K562 (cell line): ENCODE results near the gene FRMD7. TPM values are rescaled to one million over a fixed set of nuclear protein-coding genes. Genes with fewer than 3 reads are reported as not detected.

Experiments
- ATAC-seq: fragments of 200-7000 bp; cut with Tn5 transposase; 3 replicates; pipeline ENCODE4 v1.9.1; 2020; ENCODE audit warnings: moderate library complexity
- BruUV-seq: library from RNA; stranded (reverse); fragments of 400-500 nt; replicated peaks from 2 replicates; lab custom pipeline; 2021; lab: Mats Ljungman, UMichigan
- CTCF ChIA-PET: fragments of 300-600 bp; formaldehyde crosslinking; extraction: SDS; loops from one replicate; lab custom pipeline; 2021; ENCODE audit warnings: low intra/inter-chr PET ratio; lab: Yijun Ruan, JAX
- POLR2A ChIA-PET: fragments of 300-600, 350-650 bp; sonication (Branson Sonifier 250); formaldehyde crosslinking; extraction: SDS; loops from one replicate; lab custom pipeline; 2021; ENCODE audit warnings: antibody characterized with exemption, inconsistent platforms; lab: Yijun Ruan, JAX
- DNase-seq, 4 experiments: peaks; one replicate each; pipeline versions ENCODE4 v3.0.0 to v3.0.0-alpha.2; 2011 to 2018; ENCODE audit warnings: low spot score in 3 of 4, mixed read lengths in 3 of 4; ENCODE audit errors: extremely low read depth in 1 of 4
- FAIRE-seq: peaks from 2 replicates; lab custom pipeline; 2011; peaks lifted over from hg19 to GRCh38; lab: Jason Lieb, UNC
- H2AFZ ChIP-seq: 2 replicates; pipeline ENCODE4 v1.6.0; 2011; ENCODE audit warnings: low read depth, low read length, control low read depth, inconsistent platforms
- H3K27ac ChIP-seq: fragments of 200-600 bp; 3 replicates; pipeline ENCODE4 v1.8.0; 2011; ENCODE audit warnings: low read depth, mild to moderate bottlenecking, control low read depth, inconsistent platforms, low read length, moderate library complexity, mixed read lengths; ENCODE audit errors: extremely low read depth
- H3K27me3 ChIP-seq, 2 experiments: fragments of 300-600 bp in 1 of 2; 2 replicates in 1 of 2; 3 replicates in 1 of 2; pipeline versions ENCODE4 v1.6.0 to v1.8.0; 2011; ENCODE audit warnings: inconsistent platforms in 2 of 2, low read length in 2 of 2, mild to moderate bottlenecking in 1 of 2, mixed read lengths in 1 of 2, moderate library complexity in 1 of 2; ENCODE audit not compliant: control insufficient read depth in 2 of 2, insufficient read depth in 2 of 2
- H3K36me3 ChIP-seq: fragments of 300-600 bp; 3 replicates; pipeline ENCODE4 v1.8.0; 2011; ENCODE audit warnings: mild to moderate bottlenecking, low read length, inconsistent platforms; ENCODE audit not compliant: control insufficient read depth, insufficient read depth
- H3K4me1 ChIP-seq, 2 experiments: fragments of 200-600 bp in 1 of 2; replicated peaks in 1 of 2; 2 replicates in 1 of 2; 3 replicates in 1 of 2; pipeline versions ENCODE4 v1.5.1 to v1.8.0; 2011; ENCODE audit warnings: inconsistent platforms in 2 of 2, low read length in 2 of 2, mild to moderate bottlenecking in 1 of 2, mixed read lengths in 1 of 2, moderate library complexity in 1 of 2; ENCODE audit not compliant: control insufficient read depth in 2 of 2, insufficient read depth in 2 of 2
- H3K4me2 ChIP-seq: 2 replicates; pipeline ENCODE4 v1.6.1; 2011; ENCODE audit warnings: low read length, control low read depth, inconsistent platforms, mixed read lengths; ENCODE audit not compliant: insufficient read depth
- H3K4me3 ChIP-seq: fragments of 200-600 bp; sonication (generic), shearing (Covaris generic); 2 replicates; pipeline ENCODE4 v1.5.1; 2016; ENCODE audit warnings: control low read depth, inconsistent platforms
- H3K79me2 ChIP-seq: fragments of 200-600 bp; 3 replicates; pipeline ENCODE4 v1.8.0; 2011; ENCODE audit warnings: low read length, inconsistent platforms; ENCODE audit not compliant: control insufficient read depth, insufficient read depth
- H3K9ac ChIP-seq, 2 experiments: 2 replicates each; pipeline versions ENCODE4 v1.6.0 to v1.6.1; 2011; ENCODE audit warnings: low read depth in 2 of 2, low read length in 2 of 2, control low read depth in 1 of 2, inconsistent platforms in 1 of 2, mild to moderate bottlenecking in 1 of 2, mixed read lengths in 1 of 2; ENCODE audit not compliant: insufficient read depth in 1 of 2
- H3K9me1 ChIP-seq: one replicate; pipeline ENCODE4 v1.6.0; 2011; ENCODE audit warnings: inconsistent platforms, mild to moderate bottlenecking, low read length, moderate library complexity; ENCODE audit not compliant: control insufficient read depth, insufficient read depth
- H3K9me3 ChIP-seq: replicated peaks from 2 replicates; pipeline ENCODE4 v1.5.1; 2011; ENCODE audit warnings: low read depth, low read length, inconsistent platforms; ENCODE audit not compliant: control insufficient read depth, insufficient read depth
- H4K20me1 ChIP-seq: replicated peaks from 2 replicates; pipeline ENCODE4 v1.6.1; 2011; ENCODE audit warnings: low read length, inconsistent platforms, mixed read lengths; ENCODE audit not compliant: control insufficient read depth, insufficient read depth
- ARID3B ChIP-seq: fragments of 250-450 bp; sonication (Bioruptor Pico); IDR thresholded peaks from 2 replicates; pipeline ENCODE4 v1.4.0; 2020; ENCODE audit warnings: borderline replicate concordance
- CCNT2 ChIP-seq: IDR thresholded peaks from 2 replicates; pipeline ENCODE4 v1.6.1; 2011; ENCODE audit warnings: borderline replicate concordance, low read depth, mild to moderate bottlenecking, moderate library complexity, mixed read lengths, low read length; ENCODE audit not compliant: insufficient read length; ENCODE audit errors: extremely low read depth
- E2F6 ChIP-seq, 2 experiments: IDR thresholded peaks; 2 replicates each; pipeline ENCODE4 v1.6.1; 2011; ENCODE audit warnings: borderline replicate concordance in 1 of 2, control low read depth in 1 of 2, low read depth in 1 of 2, low read length in 1 of 2, mild to moderate bottlenecking in 1 of 2, mixed read lengths in 1 of 2, moderate library complexity in 1 of 2; ENCODE audit not compliant: insufficient read depth in 1 of 2, insufficient read length in 1 of 2, poor library complexity in 1 of 2, severe bottlenecking in 1 of 2; ENCODE audit errors: extremely low read depth in 1 of 2
- ESRRB ChIP-seq: fragments of 250-450 bp; sonication (Bioruptor Pico); IDR thresholded peaks from 2 replicates; pipeline ENCODE4 v1.5.0; 2020; ENCODE audit warnings: mild to moderate bottlenecking, moderate library complexity, borderline replicate concordance
- FUS ChIP-seq: fragments of 200-400 bp; formaldehyde crosslinking; optimal IDR thresholded peaks from 2 replicates; pipeline ENCODE3; 2017; ENCODE audit warnings: low read depth, low read length
- HDGF ChIP-seq: fragments of 450-650 bp; IDR thresholded peaks from 2 replicates; pipeline ENCODE4 v1.6.1; 2016
- NFIC ChIP-seq: fragments of 450-650 bp; IDR thresholded peaks from 2 replicates; pipeline ENCODE4 v1.6.1; 2017; ENCODE audit warnings: mild to moderate bottlenecking, inconsistent platforms
- NFRKB ChIP-seq: fragments of 450-650 bp; IDR thresholded peaks from 2 replicates; pipeline ENCODE4 v1.6.1; 2016; ENCODE audit warnings: low read depth
- RUNX1 ChIP-seq: sonication (generic); IDR thresholded peaks from 2 replicates; pipeline ENCODE4 v1.6.1; 2016; ENCODE audit warnings: antibody characterized with exemption, low read depth
- YBX1 ChIP-seq: fragments of 450-650 bp; IDR thresholded peaks from 2 replicates; pipeline ENCODE4 v1.7.1; 2016; ENCODE audit warnings: mild to moderate bottlenecking
- WGBS: fragments of 100-300 bp; shearing (Covaris generic); methylation state at CpG from one replicate; pipeline ENCODE4 v1.1.6; 2016; ENCODE audit warnings: low coverage, mixed read lengths; ENCODE audit not compliant: insufficient coverage; ENCODE audit errors: missing lambda C conversion rate; 5-methylcytosine and 5-hydroxymethylcytosine counted together
- in situ Hi-C: fragments of 300-500 bp; cut with MboI; formaldehyde crosslinking; loops from 4 replicates; pipeline ENCODE4 v1.15.0; 2018; ENCODE audit warnings: inconsistent platforms, mixed read lengths
- intact Hi-C: fragments of 100-400 bp; cut with micrococcal nuclease; formaldehyde crosslinking; loops from 2 replicates; pipeline ENCODE4 v1.14.2; 2022
- polyA plus RNA-seq, 8 experiments: library from polyadenylated mRNA; depleted of rRNA in 4 of 8; stranded (reverse) in 5 of 8; unstranded in 3 of 8; fragments of >200 nt; fragmentation: Nextera tagmentation in 2 of 8; fragmentation: Illumina TruSeq in 1 of 8; extraction: Ambion mirVana in 2 of 8; extraction: Trizol in 1 of 8; gene quantifications; 2 replicates each; pipeline versions ENCODE4 v1.2.1 to v1.2.3, GENCODE V29; 2011 to 2014; ENCODE audit warnings: inconsistent platforms in 1 of 8, missing spikeins in 1 of 8
- total RNA-seq, 7 experiments: library from RNA; depleted of rRNA in 6 of 7; stranded (reverse); fragments of >200 nt in 6 of 7; fragmentation: Illumina TruSeq in 2 of 7; extraction: Trizol in 2 of 7; gene quantifications; 2 replicates each; pipeline versions ENCODE4 v1.2.1 to v1.2.3, GENCODE V29; 2011 to 2021; ENCODE audit warnings: low replicate concordance in 1 of 7

The FRMD7 gene
- total and polyA plus RNA-seq, 9 of the 15 experiments (the other 6 are each of a cell fraction or from before 2014, with no cell fraction given) = 0.06 to 0.09 TPM; not detected in 7

GRCh38 chrX:132033166-132033565 lies 94.7 kb downstream of the FRMD7 start (continued):
- TF ChIP-seq E2F6 (IDR thresholded peaks at IDR 0.05; ENCODE audit: borderline replicate concordance in 1 of 2, extremely low read depth in 1 of 2, insufficient read depth in 1 of 2, insufficient read length in 1 of 2, low read depth in 1 of 2, low read length in 1 of 2, poor library complexity in 1 of 2, severe bottlenecking in 1 of 2) (no peak), ARID3B (CRISPR knock-in tag) (no peak), ESRRB (no peak), HDGF (no peak), CCNT2 (no peak), NFRKB (no peak), FUS (no peak)

- TF ChIP-seq NFIC = 0 out of 2 replicates have a peak, but pooled peaks have one; percentile 35
- TF ChIP-seq RUNX1 = no peak
- no peak for TF ChIP-seq YBX1
- POLR2A ChIA-PET = no interaction called here
- 23% methylated on average over 4 of the region's 4 CpGs for WGBS
- in situ Hi-C loops (no loop called here), intact Hi-C loops (no loop called here)
- peak; percentile 26; the same call in 2 of the 3 replicates for ATAC-seq
- Histone ChIP-seq H3K4me3 (no peak overlapping the region), H2AFZ (no peak overlapping the region), H3K9me3 (no peaks in the 10 kb centered on the region), H3K27me3 (no peaks in the 10 kb centered on the region), H3K4me2 (no peak overlapping the region), H3K79me2 (peaks cover 97% of the 10 kb centered on the region), H3K36me3 (peaks cover 40% of the 10 kb centered on the region), H3K9me1 (no peaks in the 10 kb centered on the region), H3K9ac (no peak overlapping the region), H3K4me1 (peaks cover 12 to 40% of the 10 kb centered on the region in 2 experiments), H4K20me1 (peaks cover 13% of the 10 kb centered on the region), H3K27ac (no peak overlapping the region)
- DNase-seq = no peak
- FAIRE-seq = no peak
- no TSS peak for BruUV-seq
- CTCF ChIA-PET = no interaction called here
These were observed 96.0 kb downstream of the FRMD7 start for GRCh38 chrX:132031867-132032266.
